ENCODE data around the gene SNAPC2.

DNA sequence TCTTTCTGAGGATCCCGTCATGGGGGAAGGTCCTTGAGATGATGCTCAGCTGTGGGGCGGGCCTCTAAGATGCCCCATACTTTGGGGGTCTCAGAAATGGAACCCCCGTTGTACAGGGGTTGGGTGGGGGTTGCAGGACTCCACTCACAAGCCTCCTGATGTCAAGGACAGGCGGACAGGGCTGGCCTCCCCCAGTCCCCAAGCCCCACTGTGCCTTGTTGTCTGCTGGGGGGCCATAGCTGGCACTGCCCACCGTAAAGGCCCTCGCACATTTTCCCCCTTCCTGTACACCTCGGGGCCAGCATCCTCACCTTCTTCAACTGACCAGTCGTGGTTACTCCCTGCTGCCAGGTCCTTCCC lies 2.7 kb downstream of the SNAPC2 start:
- TF ChIP-seq, protein P1, sequence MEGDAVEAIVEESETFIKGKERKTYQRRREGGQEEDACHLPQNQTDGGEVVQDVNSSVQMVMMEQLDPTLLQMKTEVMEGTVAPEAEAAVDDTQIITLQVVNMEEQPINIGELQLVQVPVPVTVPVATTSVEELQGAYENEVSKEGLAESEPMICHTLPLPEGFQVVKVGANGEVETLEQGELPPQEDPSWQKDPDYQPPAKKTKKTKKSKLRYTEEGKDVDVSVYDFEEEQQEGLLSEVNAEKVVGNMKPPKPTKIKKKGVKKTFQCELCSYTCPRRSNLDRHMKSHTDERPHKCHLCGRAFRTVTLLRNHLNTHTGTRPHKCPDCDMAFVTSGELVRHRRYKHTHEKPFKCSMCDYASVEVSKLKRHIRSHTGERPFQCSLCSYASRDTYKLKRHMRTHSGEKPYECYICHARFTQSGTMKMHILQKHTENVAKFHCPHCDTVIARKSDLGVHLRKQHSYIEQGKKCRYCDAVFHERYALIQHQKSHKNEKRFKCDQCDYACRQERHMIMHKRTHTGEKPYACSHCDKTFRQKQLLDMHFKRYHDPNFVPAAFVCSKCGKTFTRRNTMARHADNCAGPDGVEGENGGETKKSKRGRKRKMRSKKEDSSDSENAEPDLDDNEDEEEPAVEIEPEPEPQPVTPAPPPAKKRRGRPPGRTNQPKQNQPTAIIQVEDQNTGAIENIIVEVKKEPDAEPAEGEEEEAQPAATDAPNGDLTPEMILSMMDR (IDR thresholded peaks at IDR 0.05; ENCODE audit: insufficient read depth, low read length) = no peak
- TF ChIP-seq, protein P2, sequence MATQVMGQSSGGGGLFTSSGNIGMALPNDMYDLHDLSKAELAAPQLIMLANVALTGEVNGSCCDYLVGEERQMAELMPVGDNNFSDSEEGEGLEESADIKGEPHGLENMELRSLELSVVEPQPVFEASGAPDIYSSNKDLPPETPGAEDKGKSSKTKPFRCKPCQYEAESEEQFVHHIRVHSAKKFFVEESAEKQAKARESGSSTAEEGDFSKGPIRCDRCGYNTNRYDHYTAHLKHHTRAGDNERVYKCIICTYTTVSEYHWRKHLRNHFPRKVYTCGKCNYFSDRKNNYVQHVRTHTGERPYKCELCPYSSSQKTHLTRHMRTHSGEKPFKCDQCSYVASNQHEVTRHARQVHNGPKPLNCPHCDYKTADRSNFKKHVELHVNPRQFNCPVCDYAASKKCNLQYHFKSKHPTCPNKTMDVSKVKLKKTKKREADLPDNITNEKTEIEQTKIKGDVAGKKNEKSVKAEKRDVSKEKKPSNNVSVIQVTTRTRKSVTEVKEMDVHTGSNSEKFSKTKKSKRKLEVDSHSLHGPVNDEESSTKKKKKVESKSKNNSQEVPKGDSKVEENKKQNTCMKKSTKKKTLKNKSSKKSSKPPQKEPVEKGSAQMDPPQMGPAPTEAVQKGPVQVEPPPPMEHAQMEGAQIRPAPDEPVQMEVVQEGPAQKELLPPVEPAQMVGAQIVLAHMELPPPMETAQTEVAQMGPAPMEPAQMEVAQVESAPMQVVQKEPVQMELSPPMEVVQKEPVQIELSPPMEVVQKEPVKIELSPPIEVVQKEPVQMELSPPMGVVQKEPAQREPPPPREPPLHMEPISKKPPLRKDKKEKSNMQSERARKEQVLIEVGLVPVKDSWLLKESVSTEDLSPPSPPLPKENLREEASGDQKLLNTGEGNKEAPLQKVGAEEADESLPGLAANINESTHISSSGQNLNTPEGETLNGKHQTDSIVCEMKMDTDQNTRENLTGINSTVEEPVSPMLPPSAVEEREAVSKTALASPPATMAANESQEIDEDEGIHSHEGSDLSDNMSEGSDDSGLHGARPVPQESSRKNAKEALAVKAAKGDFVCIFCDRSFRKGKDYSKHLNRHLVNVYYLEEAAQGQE (IDR thresholded peaks at IDR 0.05; ENCODE audit: insufficient replicate concordance, low read depth) = no peak

Measured in HL-60 (cell line).